Measurements from ENCODE around the gene OLFM2.

DNA sequence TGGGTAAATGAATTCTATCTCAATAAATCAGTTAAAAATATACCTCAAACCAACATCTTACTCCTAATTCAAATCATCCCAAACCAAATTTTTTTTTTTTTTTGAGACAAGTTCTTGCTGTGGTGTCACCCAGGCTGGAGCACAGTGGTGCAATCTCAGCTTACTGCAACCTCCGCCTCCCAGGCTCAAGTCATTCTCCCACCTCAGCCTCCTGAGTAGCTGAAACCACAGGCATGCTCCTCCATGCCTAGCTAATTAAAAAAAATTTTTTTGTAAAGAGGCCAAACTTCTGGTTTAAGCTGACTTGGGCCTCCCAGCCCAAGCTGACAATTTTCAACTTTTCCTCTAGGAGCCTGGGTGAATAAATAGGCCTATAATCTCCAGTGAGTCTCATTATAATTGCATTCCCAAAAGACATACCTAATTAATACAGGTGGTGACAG is 22.1 kb upstream of the OLFM2 start:
- no peak for TF ChIP-seq POLR2AphosphoS5 (IDR thresholded peaks at IDR 0.05)
- TF ChIP-seq, protein P1, sequence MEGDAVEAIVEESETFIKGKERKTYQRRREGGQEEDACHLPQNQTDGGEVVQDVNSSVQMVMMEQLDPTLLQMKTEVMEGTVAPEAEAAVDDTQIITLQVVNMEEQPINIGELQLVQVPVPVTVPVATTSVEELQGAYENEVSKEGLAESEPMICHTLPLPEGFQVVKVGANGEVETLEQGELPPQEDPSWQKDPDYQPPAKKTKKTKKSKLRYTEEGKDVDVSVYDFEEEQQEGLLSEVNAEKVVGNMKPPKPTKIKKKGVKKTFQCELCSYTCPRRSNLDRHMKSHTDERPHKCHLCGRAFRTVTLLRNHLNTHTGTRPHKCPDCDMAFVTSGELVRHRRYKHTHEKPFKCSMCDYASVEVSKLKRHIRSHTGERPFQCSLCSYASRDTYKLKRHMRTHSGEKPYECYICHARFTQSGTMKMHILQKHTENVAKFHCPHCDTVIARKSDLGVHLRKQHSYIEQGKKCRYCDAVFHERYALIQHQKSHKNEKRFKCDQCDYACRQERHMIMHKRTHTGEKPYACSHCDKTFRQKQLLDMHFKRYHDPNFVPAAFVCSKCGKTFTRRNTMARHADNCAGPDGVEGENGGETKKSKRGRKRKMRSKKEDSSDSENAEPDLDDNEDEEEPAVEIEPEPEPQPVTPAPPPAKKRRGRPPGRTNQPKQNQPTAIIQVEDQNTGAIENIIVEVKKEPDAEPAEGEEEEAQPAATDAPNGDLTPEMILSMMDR (IDR thresholded peaks at IDR 0.05 in 8 of 11, conservative IDR thresholded peaks at IDR 0.05 in 3 of 11), result no peak
- no peak for TF ChIP-seq POLR2A (IDR thresholded peaks at IDR 0.05)

All from spleen (tissue), 7 donors.